Activated CD4-positive, alpha-beta T cell treated with anti-CD3 and anti-CD28 coated beads, Interleukin-2, amount 50 U/mL, for 24 hours (primary cell): ENCODE measurements around the gene OR6X1.
"Not testable (repeated sequence)": the region's sequence is repeated elsewhere in the genome, so short reads cannot be mapped to it uniquely, and the experiment has no call there.

Experiments
- DNase-seq, 2 donors: peaks; one replicate each; pipeline ENCODE4 v3.0.0-alpha.2; 2020; ENCODE audit warnings: low read depth in 1 of 2, low spot score in 1 of 2

OR6X1 gene

DNA sequence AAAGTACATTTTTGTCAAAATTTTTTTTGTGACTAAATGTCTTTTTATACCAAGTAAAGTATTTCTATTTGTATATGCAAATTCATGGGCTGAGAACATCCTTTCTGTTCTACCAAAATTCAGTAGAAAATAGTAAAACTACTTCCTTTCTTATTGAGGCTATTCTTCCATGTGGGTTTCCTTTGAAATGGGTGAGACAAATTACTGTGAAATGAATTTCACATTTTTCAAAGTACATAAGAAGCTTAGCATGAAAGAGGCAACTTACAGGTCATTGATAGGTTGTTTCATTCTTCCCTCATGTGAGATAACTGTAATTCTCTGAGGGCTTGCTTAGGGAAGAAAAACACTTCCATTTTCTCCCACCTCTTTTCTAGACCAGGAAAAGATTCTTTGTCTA is 1.0 kb upstream of the OR6X1 start:
- no peak for DNase-seq

GRCh38 chr11:123753110-123753509 is 1.2 kb downstream of the OR6X1 start:
- no peak for DNase-seq

- DNase-seq = no peak
Observed at GRCh38 chr11:123751781-123752180, 2.5 kb downstream of the OR6X1 start.

DNA sequence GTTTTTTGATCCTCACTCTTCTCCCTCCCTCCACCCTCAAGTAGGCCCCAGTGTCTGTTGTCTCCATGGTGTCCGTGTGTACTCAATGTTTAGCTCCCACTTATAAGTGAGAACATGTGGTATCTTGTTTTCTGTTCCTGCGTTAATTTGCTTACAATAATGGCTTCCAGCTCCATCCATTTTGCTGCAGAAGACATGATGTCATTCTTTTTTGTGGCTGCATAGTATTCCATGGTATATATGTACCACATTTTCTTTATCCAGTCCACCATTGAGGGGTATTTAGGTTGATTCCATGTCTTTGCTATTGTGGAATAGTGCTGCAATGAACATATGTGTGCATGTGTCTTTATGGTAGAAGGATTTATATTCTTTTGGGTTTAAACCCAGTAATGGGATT is 6.0 kb downstream of the OR6X1 start:
- not testable (repeated sequence) for DNase-seq

DNA sequence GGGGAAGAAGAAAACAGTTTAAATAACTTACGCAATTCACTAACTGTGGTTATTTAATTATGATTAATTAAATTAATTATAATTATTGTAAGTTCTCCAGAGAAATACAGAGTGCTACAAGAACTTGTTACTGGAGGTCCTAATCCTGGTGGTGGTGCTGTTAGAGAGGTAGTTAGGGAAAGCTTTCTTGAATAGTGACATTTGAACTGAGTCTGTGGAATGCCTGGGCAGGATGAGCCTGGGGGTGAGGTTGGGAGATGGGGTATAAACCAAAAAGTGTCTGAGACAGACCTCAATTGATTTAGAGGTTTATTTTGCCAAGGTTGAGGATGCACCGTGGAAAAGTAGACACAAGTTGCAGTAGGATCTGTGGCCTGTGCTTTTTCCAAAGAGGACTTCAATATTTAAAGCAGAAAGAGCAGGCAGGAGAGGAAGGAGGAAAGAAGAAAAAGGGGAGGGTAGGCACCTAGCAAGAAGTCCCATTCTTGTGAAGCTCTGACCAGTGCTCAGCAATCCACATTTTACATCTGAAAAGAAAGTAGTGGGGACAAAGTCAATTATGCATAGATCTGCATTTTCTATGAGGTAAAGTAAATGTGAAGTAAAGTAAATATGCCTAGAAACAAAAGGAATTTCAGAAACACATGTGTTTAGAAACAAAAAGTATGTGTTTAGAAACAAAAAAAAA is 8.4 kb downstream of the OR6X1 start:
- DNase-seq = no peak

GRCh38 chr11:123742724-123743120 is 11.6 kb downstream of the OR6X1 start:
- no peak for DNase-seq

- no peak for DNase-seq
Observed at GRCh38 chr11:123742031-123742723, 12.1 kb downstream of the OR6X1 start.

DNA sequence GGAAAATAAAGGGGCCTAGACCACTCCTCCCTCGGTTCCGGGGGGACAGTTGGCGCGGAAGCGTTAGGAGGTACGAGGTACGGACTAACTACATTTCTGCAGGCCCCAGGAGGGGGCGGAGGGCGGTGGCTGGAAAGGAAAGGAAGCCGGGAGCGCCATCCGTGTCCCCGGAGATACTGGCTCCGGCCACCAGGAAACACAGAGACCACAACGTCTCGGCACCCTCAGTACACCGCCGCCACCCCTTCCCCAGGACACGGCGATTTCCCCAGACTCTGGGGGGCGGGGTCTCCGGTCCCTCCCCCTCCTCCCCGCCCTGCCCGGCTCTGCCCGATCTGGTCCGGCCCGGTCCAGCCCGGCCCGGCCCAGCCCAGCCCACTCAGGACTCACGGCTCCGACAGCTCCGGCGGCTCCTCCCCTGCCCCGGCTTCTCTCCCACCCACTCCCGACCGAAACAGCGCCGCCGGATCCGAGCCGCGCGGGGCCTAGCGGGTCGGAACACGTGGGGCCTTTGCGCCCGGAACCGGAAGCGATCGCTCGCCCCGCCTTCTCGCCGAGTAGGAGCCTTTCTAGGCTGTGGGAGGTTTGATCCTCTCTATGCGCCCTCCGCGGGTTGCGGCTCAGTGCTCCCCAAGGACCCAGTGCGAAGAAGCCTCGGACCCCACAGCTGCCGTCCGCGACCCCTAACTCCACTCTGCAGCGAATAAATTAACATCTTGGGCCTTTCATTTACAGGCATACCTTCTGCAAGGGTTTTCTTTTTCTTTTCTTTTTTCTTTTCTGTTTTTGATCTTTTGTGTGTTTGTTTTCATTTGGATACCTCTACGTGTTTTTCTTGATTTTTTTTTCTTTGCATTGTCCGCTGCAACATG is 12.9 kb downstream of the OR6X1 start, which contains the start of gene ZNF202:
Gene ZNF202, minus strand, starts transcription at position 502 of the 872 bp plus-strand sequence. CDS start 10,772 bp downstream, outside the sequence.
- peak; percentile 83 to 89 for DNase-seq

DNA sequence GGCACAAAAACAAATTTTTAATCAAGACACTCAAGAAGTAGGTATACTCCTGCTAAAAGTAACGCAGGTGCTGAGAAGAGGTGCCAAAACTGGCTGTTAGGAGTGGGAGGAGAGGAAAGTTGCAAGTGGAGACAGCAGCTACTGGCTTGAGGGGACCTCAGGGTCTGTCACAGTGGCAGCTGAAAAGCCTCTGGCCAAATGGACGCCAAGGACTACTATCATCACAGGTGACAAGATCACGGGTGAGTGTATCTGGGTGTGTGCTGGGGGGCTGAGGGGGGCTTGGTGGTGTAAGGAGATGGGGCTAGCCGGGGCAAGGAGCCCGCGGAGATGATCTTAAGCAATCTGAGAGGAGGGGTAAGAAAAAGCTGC is 13.5 kb downstream of the OR6X1 start:
- DNase-seq = no peak

- no peak for DNase-seq
Observed at GRCh38 chr11:123738374-123738773, 15.9 kb downstream of the OR6X1 start.

- no peak for DNase-seq
Observed at GRCh38 chr11:123736769-123737168, 17.5 kb downstream of the OR6X1 start.

GRCh38 chr11:123729602-123730001 is 24.7 kb downstream of the OR6X1 start:
- no peak for DNase-seq

- no peak for DNase-seq
Observed at GRCh38 chr11:123725995-123726655, 28.2 kb downstream of the OR6X1 start.

DNA sequence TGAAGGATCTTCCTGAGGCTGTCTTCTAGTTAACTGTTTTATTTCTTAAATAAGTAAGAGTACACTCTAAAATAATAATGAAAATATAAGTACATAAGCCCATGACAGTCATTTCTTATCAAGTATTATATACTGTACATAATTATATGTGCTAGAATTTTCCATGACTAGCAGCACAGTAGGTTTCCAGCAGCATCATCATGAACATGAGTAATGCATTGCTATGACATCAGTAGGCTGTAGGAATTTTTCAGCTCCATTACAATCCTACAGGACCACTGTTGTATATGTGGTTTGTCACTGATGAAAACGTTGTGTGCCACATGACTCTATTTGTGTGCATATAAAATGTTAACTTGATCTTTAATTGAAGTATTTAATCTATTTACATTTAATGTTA is 34.9 kb downstream of the OR6X1 start:
- no peak for DNase-seq

GRCh38 chr11:123718469-123718868 is 35.8 kb downstream of the OR6X1 start:
- no peak for DNase-seq

DNA sequence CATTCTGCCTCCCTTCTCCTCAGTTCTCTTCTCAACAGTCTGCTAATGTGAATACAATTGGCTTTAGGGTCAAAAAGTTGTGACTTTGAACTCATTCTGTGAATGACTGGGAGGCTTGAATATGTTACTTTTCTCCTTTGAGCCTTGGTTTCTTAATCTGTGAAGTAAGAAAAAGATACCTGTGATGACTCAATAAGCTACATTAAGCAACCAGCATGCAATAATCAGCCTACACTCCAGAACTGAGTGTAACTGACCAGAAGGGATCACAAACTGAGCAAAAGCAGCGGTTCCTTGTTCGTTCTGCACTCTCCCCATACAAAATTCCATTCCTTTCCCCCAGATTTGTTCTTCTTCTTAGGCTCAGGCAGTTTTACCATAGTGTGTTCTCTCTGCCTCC is 36.3 kb downstream of the OR6X1 start:
- no peak for DNase-seq

DNA sequence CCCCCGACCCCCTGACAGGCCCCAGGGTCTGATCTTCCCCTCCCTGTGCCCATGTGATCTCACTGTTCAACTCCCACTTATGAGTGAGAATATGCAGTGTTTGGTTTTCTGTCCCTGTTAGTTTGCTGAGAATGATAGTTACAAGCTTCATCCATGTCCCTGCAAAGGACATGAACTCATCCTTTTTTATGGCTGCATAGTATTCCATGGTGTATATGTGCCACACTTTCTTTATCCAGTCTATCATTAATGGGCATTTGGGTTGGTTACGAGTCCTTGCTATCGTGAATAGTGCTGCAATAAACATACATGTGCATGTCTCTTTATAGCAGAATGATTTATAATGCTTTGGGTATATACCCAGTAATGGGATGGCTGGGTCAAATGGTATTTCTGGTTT is 41.7 kb downstream of the OR6X1 start:
- not testable (repeated sequence) for DNase-seq

GRCh38 chr11:123707606-123708205 is 46.6 kb downstream of the OR6X1 start:
- peak; percentile 10 to 50 for DNase-seq

- no peak for DNase-seq
Observed at GRCh38 chr11:123707206-123707605, 47.1 kb downstream of the OR6X1 start.

GRCh38 chr11:123704341-123704740 is 50.0 kb downstream of the OR6X1 start:
- no peak for DNase-seq
